Choroid plexus epithelial cell (primary cell): ENCODE measurements around the gene PPIA.
"Not testable (repeated sequence)": the region's sequence is repeated elsewhere in the genome, so short reads cannot be mapped to it uniquely, and the experiment has no call there.

ENCODE experiments used
- DNase-seq: peaks from one replicate; pipeline ENCODE4 v3.0.0-alpha.2; 2010; ENCODE audit warnings: low read depth
- H3K4me3 ChIP-seq: 2 replicates; pipeline ENCODE4 v1.5.1; 2011; ENCODE audit warnings: low read depth, mild to moderate bottlenecking, control low read depth, low read length, moderate library complexity
- CTCF ChIP-seq: conservative IDR thresholded peaks from 2 replicates; pipeline ENCODE4 v1.5.1; 2011; ENCODE audit warnings: low read depth, mild to moderate bottlenecking, control low read depth, inconsistent platforms, low read length, moderate library complexity

Gene PPIA

DNA sequence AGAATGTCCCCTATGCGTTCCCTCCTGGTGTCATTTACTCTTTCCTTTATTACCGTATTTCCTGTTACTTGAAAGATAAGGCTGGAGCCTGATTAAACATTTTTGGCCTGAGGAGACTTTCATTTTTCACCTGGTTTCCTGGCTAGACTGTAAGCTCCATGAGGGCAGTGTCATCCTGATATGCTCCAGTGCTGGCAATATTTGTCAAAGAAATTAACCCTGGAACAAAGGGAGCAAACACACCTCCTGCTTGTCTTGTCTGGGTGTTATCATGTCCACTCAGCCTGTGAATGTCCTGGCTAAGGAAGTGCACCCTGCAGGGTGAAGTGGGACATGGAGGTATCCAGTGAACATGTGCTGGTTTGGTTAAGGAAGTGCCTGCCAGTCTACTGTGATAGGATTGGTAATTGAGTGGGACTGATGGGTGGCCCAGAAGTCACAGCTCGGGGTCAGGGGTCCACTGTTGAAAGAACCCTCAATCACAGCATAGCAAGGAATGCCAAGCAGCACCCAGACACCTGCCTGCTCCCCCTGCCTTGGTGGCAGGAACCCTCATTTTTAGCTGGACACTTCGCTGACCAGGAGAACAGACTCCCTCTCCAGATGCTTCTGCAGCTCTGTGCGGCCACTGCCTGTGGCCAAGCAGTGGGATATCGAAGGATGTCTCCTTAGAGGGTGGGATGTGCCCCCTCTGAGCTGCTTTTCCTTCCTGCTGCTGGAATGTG is 20.9 kb upstream of the PPIA start:
- DNase-seq, result no peak
- no peak overlapping the region for H3K4me3 ChIP-seq
- no peak for TF ChIP-seq CTCF

DNA sequence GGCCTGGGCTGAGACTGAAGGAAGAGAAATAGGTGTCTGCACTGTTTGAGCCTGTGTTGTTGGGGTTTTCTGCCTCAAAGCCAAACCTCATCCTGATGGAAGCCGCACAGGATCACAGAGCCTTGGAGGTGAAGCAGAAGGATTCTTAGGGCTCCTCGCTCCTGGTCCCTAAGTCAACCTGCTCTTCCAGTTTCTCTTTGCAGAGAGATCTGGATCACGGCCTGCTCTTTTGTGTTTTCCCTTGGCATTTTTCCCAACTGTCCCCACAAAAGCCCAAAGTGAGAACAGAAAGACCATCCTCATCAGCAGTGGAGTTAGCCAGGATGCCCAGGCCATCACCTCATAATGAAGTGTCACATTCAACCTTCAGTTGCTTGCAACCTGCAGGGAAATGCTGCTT is 20.3 kb upstream of the PPIA start:
- TF ChIP-seq CTCF, result no peak
- no peak for DNase-seq

GRCh38 chr7:44782460-44782859 is 14.0 kb upstream of the PPIA start:
- H3K4me3 ChIP-seq, result no peak overlapping the region
- no peak for DNase-seq
- no peak for TF ChIP-seq CTCF

More for the DNA sequence above, 20.3 kb upstream of the PPIA start:
- no peak overlapping the region for H3K4me3 ChIP-seq

DNA sequence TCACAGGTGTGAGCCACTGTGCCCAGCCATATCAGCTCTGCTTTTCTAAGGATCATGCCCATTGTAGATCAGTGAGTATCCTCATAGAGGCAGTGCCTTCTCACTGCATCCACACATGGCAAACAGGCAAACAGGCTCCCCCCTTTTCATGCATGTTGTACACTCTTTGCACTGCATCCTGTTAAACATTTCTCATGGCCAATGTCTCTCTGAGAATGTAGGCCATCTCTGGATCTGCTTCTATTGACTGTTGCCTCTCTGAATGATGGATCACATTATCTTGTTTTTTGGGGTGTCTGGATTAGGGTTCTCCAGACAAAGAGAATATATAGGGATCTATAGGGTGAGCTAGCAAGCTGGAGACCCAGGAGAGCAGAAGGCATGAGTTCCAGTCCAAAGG is 13.1 kb upstream of the PPIA start:
- no peak for TF ChIP-seq CTCF
- no peak for DNase-seq
- no peak overlapping the region for H3K4me3 ChIP-seq

GRCh38 chr7:44784364-44784763 is 12.1 kb upstream of the PPIA start:
- no peak for DNase-seq
- no peak overlapping the region for H3K4me3 ChIP-seq
- no peak for TF ChIP-seq CTCF

DNA sequence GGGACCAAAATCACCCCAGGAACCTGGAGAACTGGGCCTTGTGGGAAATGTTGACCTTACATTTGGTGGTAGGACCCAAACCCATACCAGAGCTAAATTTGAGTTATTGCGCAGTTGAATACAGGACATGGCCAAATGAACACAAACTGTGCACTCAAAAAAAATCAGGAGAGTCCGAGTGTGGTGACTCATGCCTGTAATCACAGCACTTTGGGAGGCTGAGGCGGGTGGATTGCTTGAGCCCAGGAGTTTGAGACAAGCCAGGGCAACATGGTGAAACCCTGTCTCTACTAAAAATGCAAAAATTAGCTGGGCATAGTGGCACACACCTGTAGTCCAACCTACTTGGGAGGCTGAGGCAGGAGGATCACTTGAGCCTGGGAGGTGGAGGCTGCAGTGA is 11.3 kb upstream of the PPIA start:
- H3K4me3 ChIP-seq, DNase-seq: not testable (repeated sequence)

- TF ChIP-seq CTCF, result no peak
- no peak overlapping the region for H3K4me3 ChIP-seq
- no peak for DNase-seq
Measured at GRCh38 chr7:44787041-44787440, 9.4 kb upstream of the PPIA start.
